Fibroblast of skin of abdomen (primary cell): Measurements from ENCODE around the gene ZDHHC14.
"Not testable (repeated sequence)": the region's sequence is repeated elsewhere in the genome, so short reads cannot be mapped to it uniquely, and the experiment has no call there.

ENCODE experiments used
- DNase-seq: peaks from one replicate; pipeline ENCODE4 v3.0.0-alpha.2; 2013

ZDHHC14 gene

DNA sequence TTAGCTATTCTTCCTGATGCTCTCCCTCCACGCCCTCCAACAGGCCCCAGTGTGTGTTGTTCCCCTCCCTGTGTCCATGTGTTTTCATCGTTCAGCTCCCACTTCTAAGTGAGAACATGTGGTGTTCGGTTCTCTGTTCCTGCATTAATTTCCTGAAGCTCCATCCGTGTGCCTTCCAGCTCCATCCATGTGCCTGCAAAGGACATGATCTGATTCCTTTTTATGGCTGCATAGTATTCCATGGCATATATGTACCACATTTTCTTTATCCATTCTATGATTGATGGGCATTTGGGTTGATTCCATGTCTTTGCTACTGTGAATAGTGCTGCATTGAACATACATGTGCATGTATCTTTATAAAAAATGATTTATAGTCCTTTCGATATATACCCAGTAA, 27.4 kb downstream of the ZDHHC14 start:
- not testable (repeated sequence) for DNase-seq

DNA sequence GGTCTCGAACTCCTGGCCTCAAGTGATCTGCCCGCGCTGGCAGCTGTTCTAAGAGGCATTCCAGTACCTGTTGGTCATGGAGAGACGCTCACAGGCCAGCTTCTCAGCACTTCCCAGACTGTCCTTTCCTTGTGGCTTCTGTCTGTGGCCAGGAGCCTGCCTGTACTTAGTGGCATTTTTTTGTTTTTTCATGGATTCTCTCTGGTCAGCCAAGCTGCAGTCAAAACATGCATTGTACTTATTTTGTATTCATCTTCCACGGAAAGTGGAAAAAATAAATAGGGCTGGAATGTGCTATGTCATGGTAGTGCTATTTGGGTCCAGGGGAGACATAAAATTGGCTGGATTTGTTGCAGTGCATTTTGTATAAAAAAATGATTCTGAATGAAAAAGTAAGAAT, 29.1 kb downstream of the ZDHHC14 start:
- no peak for DNase-seq

DNA sequence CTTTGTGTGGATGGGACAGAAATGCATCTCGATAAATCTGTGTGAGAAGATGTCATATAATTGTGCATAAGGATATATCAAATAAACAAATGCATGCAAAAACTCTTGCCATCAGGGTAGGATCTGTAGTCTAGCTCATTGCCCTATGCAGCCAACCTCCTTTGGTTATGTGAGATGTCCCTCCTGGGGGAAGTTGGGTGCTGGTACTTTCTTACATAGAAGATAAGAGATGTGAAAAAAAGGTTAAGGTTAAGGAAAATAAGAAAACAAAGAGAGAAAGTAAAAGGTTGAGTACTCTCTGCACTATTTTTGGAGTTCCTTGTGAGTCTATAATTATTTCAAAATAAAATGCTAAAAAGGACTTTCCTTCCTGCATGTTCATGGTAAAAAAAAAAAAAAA, 30.4 kb downstream of the ZDHHC14 start:
- DNase-seq = no peak

DNA sequence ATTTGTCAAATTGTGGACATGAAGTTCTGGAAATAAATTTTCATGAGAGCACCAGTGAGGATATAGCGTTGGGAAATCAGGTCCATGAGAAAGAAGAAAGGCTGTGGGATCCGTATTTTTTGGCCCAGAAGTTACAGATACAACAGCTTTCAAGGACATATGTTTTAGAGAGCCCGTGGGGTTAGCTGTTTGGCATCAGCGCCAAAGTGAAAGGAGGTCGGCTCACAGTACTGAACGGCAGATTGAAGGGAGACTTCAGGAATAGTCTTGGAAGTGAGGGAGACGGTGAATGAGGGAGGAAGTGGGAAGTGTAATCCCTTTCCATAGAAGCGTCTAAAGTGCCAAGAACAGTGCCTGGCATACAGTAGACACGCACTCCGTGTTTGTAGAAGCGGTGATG, 31.8 kb downstream of the ZDHHC14 start:
- DNase-seq = no peak

DNA sequence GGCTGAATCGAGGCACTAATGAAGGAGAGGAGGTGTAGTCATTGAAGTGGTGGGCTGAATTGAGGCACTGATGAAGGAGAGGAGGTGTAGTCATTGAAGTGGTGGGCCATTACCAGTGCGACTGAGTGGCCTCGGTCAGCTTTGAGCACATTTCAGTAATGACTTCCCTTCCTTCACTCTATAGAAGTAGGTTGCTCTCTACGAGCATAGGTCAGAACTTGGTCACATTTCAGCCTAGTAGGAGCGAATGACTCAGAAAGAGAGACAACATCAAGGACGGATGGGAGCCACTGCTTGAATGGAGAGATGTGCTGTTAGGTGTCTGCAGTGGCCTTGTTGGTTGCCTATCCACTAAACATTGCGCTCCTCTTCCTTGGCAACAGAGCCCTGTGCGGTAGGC, 39.5 kb downstream of the ZDHHC14 start:
- no peak for DNase-seq

DNA sequence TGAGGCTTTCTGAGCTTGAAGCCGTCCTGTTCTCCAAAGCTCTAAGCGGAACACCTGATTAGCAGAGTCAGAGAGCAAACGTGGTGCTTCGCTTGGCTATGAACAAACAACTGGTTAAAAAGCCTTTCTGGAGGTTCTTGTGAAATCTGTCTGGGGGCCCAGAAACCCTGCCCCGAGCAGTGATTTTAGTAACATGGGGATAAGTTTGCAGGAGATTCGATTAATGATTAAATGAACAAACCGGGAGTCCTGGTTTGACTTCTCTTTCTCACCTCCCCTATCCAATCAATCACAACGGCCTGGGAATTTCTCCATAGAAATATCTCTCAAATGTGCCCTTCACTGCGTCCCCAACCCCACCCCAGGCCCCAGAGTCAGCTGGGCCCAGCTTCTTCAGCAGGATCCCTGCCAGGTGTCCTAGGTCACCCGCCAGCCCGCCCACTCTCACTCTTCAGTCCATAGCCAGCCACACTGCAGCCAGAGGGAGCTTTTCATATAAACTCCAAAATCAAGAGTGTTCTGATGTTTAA, 43.6 kb downstream of the ZDHHC14 start:
- no peak for DNase-seq

DNA sequence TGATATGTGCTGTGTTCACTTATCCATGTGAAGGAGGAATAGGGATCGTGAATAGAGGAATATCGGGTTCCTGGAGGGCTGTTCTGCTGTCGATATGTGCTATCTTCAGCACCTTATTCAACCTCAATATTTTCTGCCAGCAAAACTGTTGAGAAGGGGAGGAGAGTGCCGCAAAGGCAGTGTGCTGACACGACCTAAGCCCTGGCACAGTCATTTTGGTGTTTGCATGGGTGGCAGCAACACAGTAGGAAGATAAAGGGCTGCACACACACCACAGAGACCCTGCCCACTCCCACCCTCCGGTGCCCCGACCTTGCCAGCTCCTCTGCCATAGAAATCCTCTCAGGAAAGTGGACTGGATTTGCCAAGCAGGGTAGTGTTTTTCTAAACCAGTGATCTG, 47.0 kb downstream of the ZDHHC14 start:
- DNase-seq = no peak

DNA sequence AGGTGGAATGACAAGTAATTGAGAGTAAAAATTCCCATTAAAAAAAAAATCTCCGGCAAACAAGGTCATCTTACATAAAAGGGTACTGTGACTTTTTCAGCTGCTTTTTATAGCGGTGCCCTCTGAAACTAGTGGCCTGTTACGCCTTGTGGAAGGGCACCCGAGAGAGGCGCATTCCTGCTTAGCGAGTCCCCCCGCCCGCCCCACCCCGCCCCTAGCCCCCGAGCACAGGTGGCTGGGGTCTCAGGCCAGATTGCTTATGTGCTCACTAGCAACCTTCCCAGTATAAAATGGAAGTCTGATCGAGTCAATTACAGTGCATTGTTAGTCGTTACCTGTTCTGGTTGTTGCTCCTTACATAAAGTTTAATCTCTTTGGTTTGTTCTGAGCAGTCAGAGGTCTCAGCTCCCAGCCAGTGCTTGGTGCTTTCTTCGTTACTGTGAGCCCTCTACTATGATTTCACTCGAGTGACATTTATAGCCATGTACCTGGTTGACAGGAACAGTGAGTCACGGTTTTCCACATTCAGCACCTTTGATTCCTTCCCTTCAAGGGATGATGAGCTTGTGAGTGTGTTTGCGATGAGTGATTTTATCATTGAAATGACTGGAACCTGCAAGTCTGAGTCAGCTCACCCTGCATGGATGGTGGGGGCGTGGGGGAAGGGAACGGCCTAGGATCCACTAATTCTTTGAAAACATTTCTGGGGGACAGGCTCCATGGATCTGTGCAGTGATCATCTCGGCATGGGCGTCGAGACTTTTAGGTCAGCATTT, 47.6 kb downstream of the ZDHHC14 start:
- no peak for DNase-seq

DNA sequence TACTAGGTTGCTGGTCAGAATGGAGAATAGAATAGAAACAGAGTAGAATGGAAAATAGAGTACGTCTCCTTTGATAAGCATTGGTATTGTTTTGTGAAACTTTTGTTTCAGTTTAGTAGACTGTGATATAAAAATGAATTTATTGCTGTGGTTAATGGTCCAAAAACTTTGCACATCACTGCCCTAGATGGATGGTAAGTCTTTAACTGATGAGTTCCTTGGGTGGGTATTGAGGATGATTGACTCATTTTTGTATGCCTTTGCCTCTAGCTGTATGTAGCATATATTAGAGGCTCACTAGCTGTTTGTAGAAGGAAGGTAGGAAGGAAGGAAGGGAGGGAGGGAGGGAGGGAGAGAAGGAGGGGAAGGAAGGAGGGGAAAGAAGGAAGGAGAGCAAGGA, 48.3 kb downstream of the ZDHHC14 start:
- no peak for DNase-seq

DNA sequence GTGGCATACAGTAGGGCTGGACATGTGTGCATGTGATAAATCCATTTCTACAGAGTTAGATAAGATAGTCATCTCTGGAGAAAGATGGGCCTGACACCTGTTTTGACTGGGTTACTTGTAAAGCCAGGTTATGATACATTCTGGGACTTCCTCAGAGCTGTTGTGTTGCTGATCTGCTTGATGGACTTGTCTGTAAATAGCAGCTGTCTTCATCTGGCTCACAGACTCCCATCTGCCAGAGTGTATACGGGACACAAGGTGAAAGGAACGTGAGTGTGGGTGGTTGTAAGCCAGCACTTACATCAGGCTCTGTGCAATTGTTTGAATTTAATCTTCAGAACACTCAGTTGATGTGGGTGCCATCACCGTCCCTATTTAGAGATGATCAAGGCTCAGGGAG, 49.8 kb downstream of the ZDHHC14 start:
- DNase-seq = no peak

DNA sequence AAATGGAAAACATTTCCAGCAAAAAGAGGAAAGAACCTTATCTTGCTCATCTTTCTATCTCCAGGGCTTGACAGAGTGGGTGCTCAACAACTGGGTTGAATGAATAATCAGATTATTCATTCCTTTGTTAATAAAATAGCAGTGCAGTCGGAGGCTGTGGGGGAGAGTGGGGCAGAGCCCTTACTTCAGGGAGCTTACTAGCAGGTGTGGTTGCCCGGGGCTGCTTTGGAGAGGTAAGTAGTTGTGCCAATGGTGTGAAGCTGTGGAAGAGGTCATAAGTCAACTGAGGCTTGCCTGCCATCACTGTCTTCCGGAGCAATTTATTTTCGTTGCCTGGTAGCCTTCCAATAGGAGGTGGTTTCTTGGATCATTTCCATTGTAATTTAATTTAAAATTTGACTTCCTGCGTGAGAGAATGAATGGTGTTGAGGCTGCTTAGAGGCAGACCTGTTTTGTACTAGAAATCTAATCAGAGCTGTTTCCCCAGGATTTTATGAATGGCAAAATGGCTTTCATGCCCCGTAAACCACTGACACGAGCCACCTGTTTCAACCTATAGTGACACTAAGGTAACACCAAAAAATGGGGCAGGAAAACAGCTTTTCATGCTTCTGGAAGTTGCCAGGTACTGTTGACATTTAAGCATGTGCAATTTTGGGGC, 51.4 kb downstream of the ZDHHC14 start:
- no peak for DNase-seq

DNA sequence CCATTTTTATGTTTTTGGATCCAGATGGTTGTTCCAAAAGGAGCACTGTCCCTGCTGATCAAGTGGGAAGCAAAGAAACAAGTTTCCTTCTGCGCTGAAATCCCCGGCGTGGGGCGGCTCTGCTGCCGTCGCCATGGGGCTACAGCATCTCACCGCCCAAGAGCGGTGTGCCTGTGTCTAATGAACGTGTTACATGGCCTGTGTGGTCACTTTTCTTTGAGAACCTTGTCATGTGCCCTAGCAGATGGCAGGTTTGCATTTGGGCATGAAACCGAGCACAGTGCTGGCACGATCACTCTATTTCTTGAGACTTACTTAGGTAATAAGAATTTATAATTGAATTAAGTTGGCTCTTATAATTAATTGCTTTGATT, 51.9 kb downstream of the ZDHHC14 start:
- no peak for DNase-seq

DNA sequence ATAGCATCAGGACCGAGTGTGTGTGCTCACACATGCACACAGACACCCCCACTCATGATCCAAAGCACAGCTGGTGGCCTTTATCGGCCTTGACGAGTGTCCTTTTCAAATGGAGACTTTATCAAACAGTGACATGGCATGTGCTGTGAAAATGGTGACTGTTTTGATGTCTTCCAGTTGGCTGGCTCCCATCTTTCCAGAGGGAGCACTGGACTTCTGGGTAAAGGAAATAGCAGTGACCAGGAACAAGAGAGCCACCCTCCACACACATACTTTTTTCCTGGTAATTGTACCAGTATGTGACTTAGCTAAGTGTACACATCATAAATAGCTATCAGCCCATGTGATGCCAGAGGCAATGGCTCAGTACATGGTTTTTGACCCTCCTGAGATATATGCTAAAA, 52.7 kb downstream of the ZDHHC14 start:
- DNase-seq = no peak

DNA sequence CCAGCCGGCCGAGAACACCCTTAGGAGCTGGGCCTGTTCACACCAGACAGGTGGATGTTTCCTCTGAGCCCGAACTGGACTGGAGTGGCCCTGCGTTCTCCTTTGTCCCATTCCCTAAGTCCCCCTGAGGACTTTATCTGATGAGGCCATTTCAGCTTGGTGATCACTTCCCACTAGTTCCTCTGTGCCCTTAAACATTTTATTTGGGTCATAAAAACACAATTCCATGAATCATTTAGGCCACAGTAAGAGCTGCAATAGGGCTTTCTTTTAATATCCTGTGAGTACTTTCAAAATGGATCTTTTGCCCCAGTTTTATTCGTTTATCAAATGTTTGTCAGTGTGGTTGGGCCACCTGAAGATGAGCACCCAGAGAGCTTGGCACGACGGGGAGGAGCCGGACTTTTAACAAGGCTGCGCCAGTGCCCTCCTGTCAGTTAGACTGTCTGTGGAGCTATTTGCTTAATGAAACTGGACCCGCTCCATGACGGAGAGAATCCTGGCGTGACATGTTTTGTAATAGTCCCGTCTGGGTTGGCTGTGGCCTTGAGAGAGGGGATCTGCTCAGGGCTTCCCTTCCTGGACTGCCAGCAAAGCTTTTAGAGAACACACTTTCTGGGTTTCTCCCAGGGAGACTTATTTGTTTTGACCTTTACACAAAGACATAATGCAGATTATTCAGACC, 53.5 kb downstream of the ZDHHC14 start:
- no peak for DNase-seq

DNA sequence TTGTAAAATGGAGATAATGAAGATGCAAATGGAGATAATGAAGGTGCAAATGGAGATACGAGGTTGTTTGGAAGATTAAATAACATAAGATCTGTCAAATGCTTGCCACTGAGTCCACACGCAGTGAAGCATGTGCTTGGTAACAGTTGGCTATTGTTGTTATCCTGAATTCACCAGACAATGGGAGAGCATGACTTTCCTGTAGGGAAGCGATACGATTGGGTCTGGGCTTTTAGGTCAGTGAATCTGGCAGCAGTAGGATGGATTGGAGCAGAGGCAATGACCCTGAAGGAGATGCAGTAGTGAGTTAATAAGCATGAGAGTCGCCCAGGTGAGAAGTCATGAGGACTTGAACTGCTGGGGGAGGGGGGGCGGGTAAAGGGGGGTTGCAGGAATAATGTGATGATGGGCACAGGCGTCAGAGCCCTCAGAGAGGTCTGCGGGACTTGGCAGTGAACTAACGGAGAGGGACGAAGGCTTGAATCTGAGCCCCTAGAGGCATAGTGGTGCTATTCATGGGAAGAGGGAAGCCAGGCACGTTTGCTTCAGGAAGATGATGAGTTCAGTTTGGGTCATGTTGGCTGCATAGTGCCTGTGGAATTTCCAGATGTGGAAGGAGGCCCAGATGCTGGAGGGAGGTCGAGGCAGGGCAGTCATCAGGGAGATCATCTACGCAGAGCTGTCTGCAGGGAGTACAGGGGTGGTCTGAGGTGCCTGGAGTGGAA, 55.4 kb downstream of the ZDHHC14 start:
- DNase-seq = no peak

DNA sequence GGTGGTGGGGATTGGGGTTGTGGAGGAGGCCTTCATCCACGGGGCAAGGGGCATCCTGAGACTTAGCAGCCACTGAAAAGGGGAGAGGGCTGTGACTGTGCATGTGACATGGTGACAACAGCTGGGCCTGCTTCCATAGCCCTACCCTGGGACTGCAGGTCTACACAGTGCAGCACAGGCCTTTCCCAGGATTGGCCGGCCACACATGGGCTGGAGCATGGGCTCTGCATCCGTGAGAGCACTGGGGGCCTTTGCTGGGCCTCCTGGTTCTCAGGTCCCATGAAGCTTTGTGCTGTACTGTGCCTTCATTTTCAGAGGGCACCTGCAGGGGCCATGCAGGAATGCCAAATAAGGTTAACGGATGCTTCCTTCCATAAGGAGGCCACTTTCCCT, 56.0 kb downstream of the ZDHHC14 start:
- DNase-seq = no peak

DNA sequence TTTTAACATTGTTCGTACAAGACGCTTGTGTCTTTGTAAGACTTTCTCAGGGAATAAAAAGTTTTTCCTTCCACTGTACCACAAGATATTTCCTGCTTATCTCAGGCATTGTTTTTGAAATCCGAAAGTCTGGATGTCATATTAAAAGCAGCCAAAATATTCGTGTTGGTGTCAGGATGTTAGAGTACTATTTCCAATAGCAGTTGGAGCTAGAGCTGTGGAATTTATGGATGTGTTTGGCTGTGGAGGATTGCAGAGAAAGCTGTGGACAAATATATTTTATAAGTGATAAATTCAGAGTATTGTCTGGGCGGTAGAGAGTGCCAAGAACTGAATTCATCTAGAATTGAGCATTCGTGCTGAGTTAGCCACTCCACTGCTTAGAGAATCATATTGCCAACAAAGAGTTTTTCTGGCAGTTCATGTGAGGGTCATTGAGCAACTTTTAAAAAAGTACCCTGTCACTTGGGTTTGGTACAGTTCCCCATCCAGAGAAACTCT, 57.7 kb downstream of the ZDHHC14 start:
- DNase-seq = no peak

DNA sequence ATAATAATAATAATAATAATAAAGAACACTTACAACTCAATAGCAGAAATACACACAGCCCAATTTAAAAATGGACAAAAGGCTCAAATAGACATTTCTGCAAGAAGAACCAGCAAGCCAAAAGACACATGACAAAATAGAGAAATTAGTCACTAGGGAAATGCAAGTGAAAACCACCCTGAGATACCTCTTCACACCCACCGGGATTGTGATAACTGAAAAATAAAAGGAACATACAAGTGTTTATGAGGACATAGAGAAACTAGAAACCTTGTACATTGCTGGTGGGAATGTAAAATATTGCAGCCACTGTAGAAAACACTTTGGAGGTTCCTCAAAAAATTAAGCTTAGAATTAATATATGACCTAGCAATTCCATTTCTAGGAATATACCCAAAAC, 59.2 kb downstream of the ZDHHC14 start:
- DNase-seq = no peak

DNA sequence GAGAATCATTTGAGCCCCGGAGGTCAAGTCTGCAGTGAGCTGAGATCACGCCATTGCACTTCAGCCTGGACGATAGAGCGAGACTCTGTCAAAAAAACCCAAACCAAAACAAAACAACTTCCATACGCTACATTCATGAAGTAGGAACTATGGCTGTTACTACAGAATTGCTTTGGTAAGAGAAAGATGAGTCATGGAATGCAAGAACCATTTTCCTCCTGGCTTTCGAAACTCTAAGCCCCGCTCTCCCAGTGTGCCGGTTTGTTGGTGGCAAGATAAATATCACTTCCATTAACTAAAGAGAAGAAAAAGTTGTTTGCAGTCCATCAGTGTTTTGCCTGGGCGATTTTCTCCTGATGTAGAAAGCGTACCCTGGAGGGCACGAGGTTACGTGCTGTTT, 61.3 kb downstream of the ZDHHC14 start:
- peak; percentile 61 for DNase-seq

DNA sequence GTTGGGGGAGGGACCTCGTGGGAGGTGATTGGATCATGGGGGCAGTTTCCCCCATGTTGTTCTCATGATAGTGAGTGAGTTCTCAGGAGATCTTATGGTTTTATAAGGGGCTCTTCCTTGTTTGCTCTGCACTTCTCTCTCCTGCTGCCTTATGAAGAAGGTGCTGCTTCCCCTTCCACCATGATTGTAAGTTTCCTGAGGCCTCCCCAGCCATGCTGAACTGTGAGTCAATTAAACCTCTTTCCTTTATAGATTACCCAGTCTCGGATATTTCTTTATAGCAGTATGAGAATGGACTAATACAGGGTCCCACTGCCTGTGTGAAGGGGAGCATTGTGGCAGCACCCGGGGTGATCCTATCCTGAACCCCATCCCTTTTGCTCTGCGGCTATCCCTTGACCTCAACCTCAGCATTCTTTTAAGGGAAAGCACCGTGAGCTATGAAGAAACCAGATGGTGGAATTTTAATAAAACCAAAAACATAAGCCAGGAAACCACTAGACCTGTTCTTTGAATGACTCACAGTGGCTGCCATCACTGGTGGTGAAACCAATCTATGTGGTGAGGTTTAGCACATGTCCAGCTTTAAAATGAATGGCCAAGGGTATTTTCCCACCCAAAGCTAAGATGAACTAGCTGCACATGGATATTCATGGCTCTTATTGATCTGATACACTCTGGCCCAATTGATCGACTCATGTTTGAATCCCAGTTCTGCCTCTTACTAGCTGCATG, 62.2 kb downstream of the ZDHHC14 start:
- DNase-seq = peak; percentile 85

DNA sequence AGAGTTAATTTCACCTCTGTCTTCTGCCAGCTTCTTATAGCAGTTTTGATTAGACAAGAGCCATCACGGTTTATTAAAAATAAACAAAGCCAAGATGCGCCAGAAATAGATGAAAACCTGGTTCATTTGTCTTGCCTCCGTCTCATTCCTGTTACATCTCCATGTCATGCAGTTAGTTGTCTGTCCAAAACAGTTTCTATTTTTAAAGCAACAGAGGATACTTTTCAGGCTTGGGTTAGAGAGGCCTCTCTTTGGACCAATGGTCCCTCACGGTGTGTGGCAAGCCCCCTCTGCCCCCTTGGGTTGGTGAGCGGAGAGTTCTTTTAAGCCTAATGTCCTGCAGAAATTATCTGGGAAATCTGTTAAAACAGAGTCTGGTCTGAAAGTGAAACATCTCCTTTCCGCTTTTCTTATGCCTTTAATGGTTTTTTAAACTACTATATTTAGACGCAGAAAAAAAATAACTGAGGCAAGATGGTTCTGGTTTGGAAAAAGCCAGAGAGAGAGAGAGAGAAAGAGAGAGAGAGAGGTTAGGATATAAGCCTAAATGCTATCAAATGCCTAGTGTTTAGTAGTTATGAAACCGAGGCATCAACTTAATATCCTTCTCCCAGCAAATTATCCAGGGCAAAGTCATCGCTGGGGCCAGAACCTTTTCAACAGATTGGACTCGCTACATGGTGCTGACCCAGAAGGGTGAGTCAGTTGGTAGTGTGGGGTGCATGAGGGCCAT, 64.5 kb downstream of the ZDHHC14 start:
- no peak for DNase-seq
